DND-41 (cell line): ENCODE data around the gene LARP6.

Experiments used
- ATAC-seq: fragments of 200-7000 bp; cut with Tn5 transposase; 3 replicates; pipeline ENCODE4 v1.9.1; 2021; ENCODE audit warnings: low read depth; ENCODE audit not compliant: insufficient read depth
- DNase-seq: peaks from one replicate; pipeline ENCODE4 v3.0.0-alpha.2; 2020
- H2AFZ ChIP-seq: 2 replicates; pipeline ENCODE4 v1.6.0; 2012; ENCODE audit warnings: low read depth, low read length
- H3K27ac ChIP-seq: 2 replicates; pipeline ENCODE4 v1.5.1; 2012; ENCODE audit warnings: low read length, inconsistent platforms
- H3K27me3 ChIP-seq: fragments of 200-600 bp; sonication (generic); 2 replicates; pipeline ENCODE4 v1.6.0; 2012; ENCODE audit warnings: low read length, mild to moderate bottlenecking, inconsistent platforms; ENCODE audit not compliant: insufficient read depth, poor library complexity
- H3K36me3 ChIP-seq: 2 replicates; pipeline ENCODE4 v1.5.1; 2012; ENCODE audit warnings: low read length, inconsistent platforms; ENCODE audit not compliant: insufficient read depth
- H3K4me1 ChIP-seq: 2 replicates; pipeline ENCODE4 v1.5.1; 2012; ENCODE audit warnings: mild to moderate bottlenecking, low read length; ENCODE audit not compliant: insufficient read depth
- H3K4me2 ChIP-seq: 2 replicates; pipeline ENCODE4 v1.6.0; 2012; ENCODE audit warnings: mild to moderate bottlenecking, moderate library complexity, low read length, inconsistent platforms; ENCODE audit not compliant: insufficient read depth
- H3K4me3 ChIP-seq, 2 experiments: fragments of 200-600 bp in 1 of 2; shearing (Covaris generic) in 1 of 2; 2 replicates each; pipeline ENCODE4 v1.5.1; 2012 to 2016; ENCODE audit warnings: inconsistent platforms in 2 of 2, low read length in 2 of 2, mild to moderate bottlenecking in 2 of 2, low read depth in 1 of 2, moderate library complexity in 1 of 2
- H3K79me2 ChIP-seq: 2 replicates; pipeline ENCODE4 v1.6.0; 2012; ENCODE audit warnings: low read length, inconsistent platforms; ENCODE audit not compliant: insufficient read depth
- H3K9ac ChIP-seq: 2 replicates; pipeline ENCODE4 v1.6.0; 2012; ENCODE audit warnings: low read depth, mild to moderate bottlenecking, inconsistent platforms, low read length, moderate library complexity
- H3K9me3 ChIP-seq: 2 replicates; pipeline ENCODE4 v1.5.1; 2012; ENCODE audit warnings: low read length, moderate library complexity, mild to moderate bottlenecking, inconsistent platforms; ENCODE audit not compliant: insufficient read depth, severe bottlenecking
- H4K20me1 ChIP-seq: 2 replicates; pipeline ENCODE4 v1.6.0; 2012; ENCODE audit warnings: low read length; ENCODE audit not compliant: insufficient read depth
- CTCF ChIP-seq: IDR thresholded peaks from 2 replicates; pipeline ENCODE4 v1.5.1; 2012; ENCODE audit warnings: borderline replicate concordance, low read length, moderate library complexity, mild to moderate bottlenecking; ENCODE audit not compliant: poor library complexity, severe bottlenecking; ENCODE audit errors: extremely low read depth
- EZH2 ChIP-seq: IDR thresholded peaks from 3 replicates; pipeline ENCODE4 v1.6.1; 2012; ENCODE audit warnings: borderline replicate concordance, low read depth, mild to moderate bottlenecking, moderate library complexity, low read length, inconsistent platforms; ENCODE audit not compliant: severe bottlenecking

The LARP6 gene

DNA sequence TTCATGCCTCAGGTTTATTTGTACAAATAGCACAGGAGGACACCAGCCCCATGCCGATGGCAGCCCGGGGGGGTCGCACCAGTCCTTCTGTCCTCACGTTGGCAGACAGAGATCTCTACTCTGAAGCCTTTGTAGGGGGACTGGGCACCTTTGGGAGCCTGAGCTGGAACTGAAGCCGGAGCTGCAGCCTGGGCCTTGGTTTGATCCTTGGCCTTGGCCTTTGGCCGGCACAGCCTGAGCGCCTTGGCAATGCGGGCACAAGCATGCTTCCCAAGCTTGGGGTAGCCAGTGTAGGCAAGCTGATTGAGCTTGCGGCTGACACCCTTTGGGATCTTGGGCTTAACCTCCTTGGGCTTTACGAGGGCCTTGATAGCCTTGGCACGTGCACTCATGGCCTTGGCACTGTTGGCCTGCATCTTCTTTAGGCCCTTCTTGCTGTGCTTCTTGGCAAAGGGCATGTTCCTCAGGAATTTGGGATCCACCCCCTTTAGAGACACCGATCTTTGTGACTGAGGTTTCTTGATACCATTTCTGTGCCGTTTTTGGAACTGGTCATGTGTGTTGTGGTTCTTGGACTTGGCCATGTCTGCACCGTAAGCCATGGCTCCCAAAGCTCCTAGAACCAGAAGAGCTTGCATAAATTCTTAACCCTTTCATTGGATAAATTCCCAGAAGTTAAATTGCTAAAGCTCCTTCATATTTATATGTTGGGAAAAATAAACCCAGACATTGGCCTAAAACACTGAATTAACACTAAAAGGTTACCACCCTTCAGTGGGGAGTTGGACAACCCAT lies 57.2 kb downstream of the LARP6 start:
- Histone ChIP-seq H3K4me3 (no peak overlapping the region), H3K9me3 (no peaks in the 10 kb centered on the region), H4K20me1 (no peaks in the 10 kb centered on the region), H3K4me1 (no peaks in the 10 kb centered on the region), H3K36me3 (no peaks in the 10 kb centered on the region), H3K27ac (no peak overlapping the region), H2AFZ (no peak overlapping the region), H3K9ac (no peak overlapping the region), H3K27me3 (peaks cover 4% of the 10 kb centered on the region), H3K79me2 (no peaks in the 10 kb centered on the region), H3K4me2 (no peak overlapping the region)
- DNase-seq, result no peak
- no peak for ATAC-seq
- TF ChIP-seq EZH2, result no peak
- TF ChIP-seq CTCF, result no peak

GRCh38 chr15:70795311-70795665 lies 58.7 kb downstream of the LARP6 start:
- Histone ChIP-seq H3K9ac (no peak overlapping the region), H2AFZ (no peak overlapping the region), H3K4me1 (no peaks in the 10 kb centered on the region), H3K27ac (no peak overlapping the region), H3K4me3 (no peak overlapping the region), H3K36me3 (no peaks in the 10 kb centered on the region), H3K27me3 (peaks cover 8% of the 10 kb centered on the region), H4K20me1 (no peaks in the 10 kb centered on the region), H3K4me2 (no peak overlapping the region), H3K79me2 (no peaks in the 10 kb centered on the region), H3K9me3 (no peaks in the 10 kb centered on the region)
- DNase-seq (no peak), ATAC-seq (no peak)
- no peak for TF ChIP-seq CTCF
- TF ChIP-seq EZH2, result no peak

- DNase-seq (no peak), ATAC-seq (no peak)
- Histone ChIP-seq H3K4me1 (no peaks in the 10 kb centered on the region), H3K79me2 (no peaks in the 10 kb centered on the region), H2AFZ (no peak overlapping the region), H3K4me2 (no peak overlapping the region), H3K4me3 (no peak overlapping the region), H3K9ac (no peak overlapping the region), H3K27ac (no peak overlapping the region), H4K20me1 (no peaks in the 10 kb centered on the region), H3K27me3 (peaks cover 8% of the 10 kb centered on the region), H3K36me3 (no peaks in the 10 kb centered on the region), H3K9me3 (no peaks in the 10 kb centered on the region)
- TF ChIP-seq CTCF, result no peak
- no peak for TF ChIP-seq EZH2
Observed at GRCh38 chr15:70794596-70795310, 59.2 kb downstream of the LARP6 start.
